WTC11 (cell line): ENCODE results near the gene GBP7. TPM values are rescaled to one million over a fixed set of nuclear protein-coding genes. Genes with fewer than 3 reads are reported as not detected.

Experiments used
- ATAC-seq: fragments of 200-7000 bp; cut with Tn5 transposase; 2 replicates; pipeline ENCODE4 v1.10.0; 2021; ENCODE audit warnings: mild to moderate bottlenecking, moderate library complexity
- CTCF ChIA-PET: fragments of 300-600 bp; sonication (Branson Sonifier 250); formaldehyde crosslinking; loops from one replicate; lab custom pipeline; 2021; ENCODE audit warnings: antibody characterized with exemption; lab: Charles Lee
- POLR2A ChIA-PET: fragments of 350-600 bp; sonication (Branson Sonifier 250); formaldehyde crosslinking; loops from one replicate; lab custom pipeline; 2021; ENCODE audit warnings: antibody characterized with exemption; lab: Charles Lee
- DNase-seq: peaks from one replicate; pipeline ENCODE4 v3.0.0; 2021; ENCODE audit warnings: low spot score
- H3K27ac Mint-ChIP-seq: 2 replicates; pipeline ENCODE4 v1.8.0; 2021; ENCODE audit warnings: mixed read lengths
- H3K27me3 Mint-ChIP-seq: 2 replicates; pipeline ENCODE4 v1.8.0; 2021; ENCODE audit warnings: low read depth, mild to moderate bottlenecking, moderate library complexity, mixed read lengths
- H3K36me3 Mint-ChIP-seq: 2 replicates; pipeline ENCODE4 v1.8.0; 2021; ENCODE audit warnings: mixed read lengths
- H3K4me1 Mint-ChIP-seq: 2 replicates; pipeline ENCODE4 v1.8.0; 2022; ENCODE audit warnings: mixed read lengths
- H3K4me3 Mint-ChIP-seq: 2 replicates; pipeline ENCODE4 v1.8.0; 2021; ENCODE audit warnings: mild to moderate bottlenecking, moderate library complexity, mixed read lengths
- H3K9me3 Mint-ChIP-seq: 2 replicates; pipeline ENCODE4 v1.8.0; 2021; ENCODE audit warnings: mixed read lengths
- ATF2 ChIP-seq: sonication (generic); formaldehyde crosslinking; IDR thresholded peaks from 2 replicates; pipeline ENCODE4 v1.8.1; 2022; ENCODE audit warnings: low read depth, missing genetic modification reagents, borderline replicate concordance
- CDX4 ChIP-seq: fragments of 250-450 bp; sonication (Bioruptor Pico); IDR thresholded peaks from 2 replicates; pipeline ENCODE4 v1.9.0; 2021; ENCODE audit warnings: moderate library complexity, mild to moderate bottlenecking, inconsistent platforms, borderline replicate concordance
- ETV6 ChIP-seq: sonication (generic); formaldehyde crosslinking; IDR thresholded peaks from 2 replicates; pipeline ENCODE4 v1.8.1; 2022; ENCODE audit warnings: mild to moderate bottlenecking, missing genetic modification reagents
- FOXJ3 ChIP-seq: sonication (generic); formaldehyde crosslinking; IDR thresholded peaks from 2 replicates; pipeline ENCODE4 v1.9.0; 2021; ENCODE audit warnings: missing genetic modification reagents, mild to moderate bottlenecking, borderline replicate concordance
- FOXP4 ChIP-seq: sonication (generic); formaldehyde crosslinking; IDR thresholded peaks from 2 replicates; pipeline ENCODE4 v1.8.0; 2022; ENCODE audit warnings: mild to moderate bottlenecking, missing genetic modification reagents
- HMGA2 ChIP-seq: fragments of 250-450 bp; sonication (Bioruptor Pico); IDR thresholded peaks from 2 replicates; pipeline ENCODE4 v1.4.0; 2021; ENCODE audit warnings: mild to moderate bottlenecking, moderate library complexity
- NR2C2 ChIP-seq: sonication (generic); formaldehyde crosslinking; IDR thresholded peaks from 2 replicates; pipeline ENCODE4 v1.8.0; 2022; ENCODE audit warnings: mild to moderate bottlenecking, missing genetic modification reagents
- SP1 ChIP-seq: sonication (generic); formaldehyde crosslinking; conservative IDR thresholded peaks from 2 replicates; pipeline ENCODE4 v1.8.1; 2022; ENCODE audit warnings: missing genetic modification reagents
- TEAD1 ChIP-seq: sonication (generic); formaldehyde crosslinking; IDR thresholded peaks from 2 replicates; pipeline ENCODE4 v1.8.0; 2022; ENCODE audit warnings: mild to moderate bottlenecking, missing genetic modification reagents
- TP53 ChIP-seq: sonication (generic); formaldehyde crosslinking; IDR thresholded peaks from 2 replicates; pipeline ENCODE4 v1.8.1; 2023; ENCODE audit warnings: mild to moderate bottlenecking, missing genetic modification reagents
- ZNF317 ChIP-seq: sonication (generic); formaldehyde crosslinking; IDR thresholded peaks from 2 replicates; pipeline ENCODE4 v1.8.1; 2023; ENCODE audit warnings: low read depth, mild to moderate bottlenecking, moderate library complexity, missing genetic modification reagents, borderline replicate concordance
- ZNF416 ChIP-seq: fragments of 250-450 bp; sonication (Bioruptor Pico); IDR thresholded peaks from 2 replicates; pipeline ENCODE4 v1.9.0; 2021; ENCODE audit warnings: mild to moderate bottlenecking, inconsistent platforms
- total RNA-seq: library from RNA; stranded (reverse); gene quantifications from 3 replicates; pipeline ENCODE4 v1.2.3, GENCODE V29; 2021
- TF ChIP-seq, protein P1 (sequence below): fragments of 250-450 bp; sonication (Bioruptor Pico); IDR thresholded peaks from 2 replicates; pipeline ENCODE4 v1.9.0; 2021; ENCODE audit warnings: mild to moderate bottlenecking, borderline replicate concordance
- TF ChIP-seq, protein P2 (sequence below): fragments of 250-450 bp; sonication (Bioruptor Pico); IDR thresholded peaks from 2 replicates; pipeline ENCODE4 v1.9.0; 2021; ENCODE audit warnings: mild to moderate bottlenecking
- TF ChIP-seq, protein P3 (sequence below): sonication (generic); formaldehyde crosslinking; IDR thresholded peaks from 2 replicates; pipeline ENCODE4 v1.8.1; 2023; ENCODE audit warnings: mild to moderate bottlenecking, missing genetic modification reagents, borderline replicate concordance
- TF ChIP-seq, protein P4 (sequence below): sonication (generic); formaldehyde crosslinking; conservative IDR thresholded peaks from 2 replicates; pipeline ENCODE4 v1.8.1; 2023; ENCODE audit warnings: mild to moderate bottlenecking, low read depth, missing genetic modification reagents, moderate library complexity
- TF ChIP-seq, protein P5 (sequence below): sonication (generic); formaldehyde crosslinking; IDR thresholded peaks from 2 replicates; pipeline ENCODE4 v1.8.1; 2023; ENCODE audit warnings: mild to moderate bottlenecking, moderate library complexity, missing genetic modification reagents
- TF ChIP-seq, protein P6 (sequence below): sonication (generic); formaldehyde crosslinking; IDR thresholded peaks from 2 replicates; pipeline ENCODE4 v1.8.0; 2022; ENCODE audit warnings: mild to moderate bottlenecking, missing genetic modification reagents

The GBP7 gene
- total RNA-seq, 1 experiment from 2014 or later = not detected

DNA sequence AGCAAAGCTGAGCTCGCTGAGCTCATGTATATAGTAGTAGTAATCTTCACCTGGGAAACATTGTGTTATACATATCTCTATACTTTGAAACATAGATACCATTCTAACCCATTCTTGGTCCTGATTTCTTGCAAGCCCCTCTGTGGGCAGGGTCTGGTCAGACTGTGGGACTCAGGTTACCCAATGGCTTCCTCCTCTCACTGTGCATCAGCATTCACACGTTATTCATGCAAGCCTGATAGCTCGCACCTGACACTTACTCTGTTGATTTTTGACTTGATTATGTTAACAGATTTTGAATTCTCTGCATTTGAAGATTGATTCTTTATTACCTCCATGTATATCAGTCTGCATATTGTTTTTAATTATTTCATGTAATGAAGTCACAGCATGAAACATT is 1.3 kb downstream of the GBP7 start:
- CTCF ChIA-PET = interaction anchor here (0.6 kb wide), 1 partner anchor 99 kb away, joined by 4 read pairs; no protein-coding TSS in a partner anchor
- no peak overlapping the region for H3K4me3 Mint-ChIP-seq
- H3K36me3 Mint-ChIP-seq = no peaks in the 10 kb centered on the region
- H3K4me1 Mint-ChIP-seq = no peaks in the 10 kb centered on the region
- DNase-seq (no peak), ATAC-seq (no peak)
- no peak overlapping the region for H3K27ac Mint-ChIP-seq
- H3K27me3 Mint-ChIP-seq = no peaks in the 10 kb centered on the region
- POLR2A ChIA-PET = no interaction called here
- no peaks in the 10 kb centered on the region for H3K9me3 Mint-ChIP-seq
- TF ChIP-seq ZNF317 (CRISPR knock-in tag) (no peak), FOXP4 (CRISPR knock-in tag) (no peak), NR2C2 (CRISPR knock-in tag) (no peak), CDX4 (CRISPR knock-in tag) (no peak), TP53 (CRISPR knock-in tag) (no peak), SP1 (CRISPR knock-in tag) (no peak), HMGA2 (no peak), ZNF416 (no peak), ETV6 (CRISPR knock-in tag) (no peak), TEAD1 (CRISPR knock-in tag) (no peak), ATF2 (CRISPR knock-in tag) (no peak), FOXJ3 (CRISPR knock-in tag) (no peak)
- TF ChIP-seq, protein P1, sequence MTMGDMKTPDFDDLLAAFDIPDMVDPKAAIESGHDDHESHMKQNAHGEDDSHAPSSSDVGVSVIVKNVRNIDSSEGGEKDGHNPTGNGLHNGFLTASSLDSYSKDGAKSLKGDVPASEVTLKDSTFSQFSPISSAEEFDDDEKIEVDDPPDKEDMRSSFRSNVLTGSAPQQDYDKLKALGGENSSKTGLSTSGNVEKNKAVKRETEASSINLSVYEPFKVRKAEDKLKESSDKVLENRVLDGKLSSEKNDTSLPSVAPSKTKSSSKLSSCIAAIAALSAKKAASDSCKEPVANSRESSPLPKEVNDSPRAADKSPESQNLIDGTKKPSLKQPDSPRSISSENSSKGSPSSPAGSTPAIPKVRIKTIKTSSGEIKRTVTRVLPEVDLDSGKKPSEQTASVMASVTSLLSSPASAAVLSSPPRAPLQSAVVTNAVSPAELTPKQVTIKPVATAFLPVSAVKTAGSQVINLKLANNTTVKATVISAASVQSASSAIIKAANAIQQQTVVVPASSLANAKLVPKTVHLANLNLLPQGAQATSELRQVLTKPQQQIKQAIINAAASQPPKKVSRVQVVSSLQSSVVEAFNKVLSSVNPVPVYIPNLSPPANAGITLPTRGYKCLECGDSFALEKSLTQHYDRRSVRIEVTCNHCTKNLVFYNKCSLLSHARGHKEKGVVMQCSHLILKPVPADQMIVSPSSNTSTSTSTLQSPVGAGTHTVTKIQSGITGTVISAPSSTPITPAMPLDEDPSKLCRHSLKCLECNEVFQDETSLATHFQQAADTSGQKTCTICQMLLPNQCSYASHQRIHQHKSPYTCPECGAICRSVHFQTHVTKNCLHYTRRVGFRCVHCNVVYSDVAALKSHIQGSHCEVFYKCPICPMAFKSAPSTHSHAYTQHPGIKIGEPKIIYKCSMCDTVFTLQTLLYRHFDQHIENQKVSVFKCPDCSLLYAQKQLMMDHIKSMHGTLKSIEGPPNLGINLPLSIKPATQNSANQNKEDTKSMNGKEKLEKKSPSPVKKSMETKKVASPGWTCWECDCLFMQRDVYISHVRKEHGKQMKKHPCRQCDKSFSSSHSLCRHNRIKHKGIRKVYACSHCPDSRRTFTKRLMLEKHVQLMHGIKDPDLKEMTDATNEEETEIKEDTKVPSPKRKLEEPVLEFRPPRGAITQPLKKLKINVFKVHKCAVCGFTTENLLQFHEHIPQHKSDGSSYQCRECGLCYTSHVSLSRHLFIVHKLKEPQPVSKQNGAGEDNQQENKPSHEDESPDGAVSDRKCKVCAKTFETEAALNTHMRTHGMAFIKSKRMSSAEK (CRISPR knock-in tag) = no peak
- TF ChIP-seq, protein P2, sequence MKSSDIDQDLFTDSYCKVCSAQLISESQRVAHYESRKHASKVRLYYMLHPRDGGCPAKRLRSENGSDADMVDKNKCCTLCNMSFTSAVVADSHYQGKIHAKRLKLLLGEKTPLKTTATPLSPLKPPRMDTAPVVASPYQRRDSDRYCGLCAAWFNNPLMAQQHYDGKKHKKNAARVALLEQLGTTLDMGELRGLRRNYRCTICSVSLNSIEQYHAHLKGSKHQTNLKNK = no peak
- TF ChIP-seq, protein P3, sequence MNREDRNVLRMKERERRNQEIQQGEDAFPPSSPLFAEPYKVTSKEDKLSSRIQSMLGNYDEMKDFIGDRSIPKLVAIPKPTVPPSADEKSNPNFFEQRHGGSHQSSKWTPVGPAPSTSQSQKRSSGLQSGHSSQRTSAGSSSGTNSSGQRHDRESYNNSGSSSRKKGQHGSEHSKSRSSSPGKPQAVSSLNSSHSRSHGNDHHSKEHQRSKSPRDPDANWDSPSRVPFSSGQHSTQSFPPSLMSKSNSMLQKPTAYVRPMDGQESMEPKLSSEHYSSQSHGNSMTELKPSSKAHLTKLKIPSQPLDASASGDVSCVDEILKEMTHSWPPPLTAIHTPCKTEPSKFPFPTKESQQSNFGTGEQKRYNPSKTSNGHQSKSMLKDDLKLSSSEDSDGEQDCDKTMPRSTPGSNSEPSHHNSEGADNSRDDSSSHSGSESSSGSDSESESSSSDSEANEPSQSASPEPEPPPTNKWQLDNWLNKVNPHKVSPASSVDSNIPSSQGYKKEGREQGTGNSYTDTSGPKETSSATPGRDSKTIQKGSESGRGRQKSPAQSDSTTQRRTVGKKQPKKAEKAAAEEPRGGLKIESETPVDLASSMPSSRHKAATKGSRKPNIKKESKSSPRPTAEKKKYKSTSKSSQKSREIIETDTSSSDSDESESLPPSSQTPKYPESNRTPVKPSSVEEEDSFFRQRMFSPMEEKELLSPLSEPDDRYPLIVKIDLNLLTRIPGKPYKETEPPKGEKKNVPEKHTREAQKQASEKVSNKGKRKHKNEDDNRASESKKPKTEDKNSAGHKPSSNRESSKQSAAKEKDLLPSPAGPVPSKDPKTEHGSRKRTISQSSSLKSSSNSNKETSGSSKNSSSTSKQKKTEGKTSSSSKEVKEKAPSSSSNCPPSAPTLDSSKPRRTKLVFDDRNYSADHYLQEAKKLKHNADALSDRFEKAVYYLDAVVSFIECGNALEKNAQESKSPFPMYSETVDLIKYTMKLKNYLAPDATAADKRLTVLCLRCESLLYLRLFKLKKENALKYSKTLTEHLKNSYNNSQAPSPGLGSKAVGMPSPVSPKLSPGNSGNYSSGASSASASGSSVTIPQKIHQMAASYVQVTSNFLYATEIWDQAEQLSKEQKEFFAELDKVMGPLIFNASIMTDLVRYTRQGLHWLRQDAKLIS (CRISPR knock-in tag) = no peak
- TF ChIP-seq, protein P4, sequence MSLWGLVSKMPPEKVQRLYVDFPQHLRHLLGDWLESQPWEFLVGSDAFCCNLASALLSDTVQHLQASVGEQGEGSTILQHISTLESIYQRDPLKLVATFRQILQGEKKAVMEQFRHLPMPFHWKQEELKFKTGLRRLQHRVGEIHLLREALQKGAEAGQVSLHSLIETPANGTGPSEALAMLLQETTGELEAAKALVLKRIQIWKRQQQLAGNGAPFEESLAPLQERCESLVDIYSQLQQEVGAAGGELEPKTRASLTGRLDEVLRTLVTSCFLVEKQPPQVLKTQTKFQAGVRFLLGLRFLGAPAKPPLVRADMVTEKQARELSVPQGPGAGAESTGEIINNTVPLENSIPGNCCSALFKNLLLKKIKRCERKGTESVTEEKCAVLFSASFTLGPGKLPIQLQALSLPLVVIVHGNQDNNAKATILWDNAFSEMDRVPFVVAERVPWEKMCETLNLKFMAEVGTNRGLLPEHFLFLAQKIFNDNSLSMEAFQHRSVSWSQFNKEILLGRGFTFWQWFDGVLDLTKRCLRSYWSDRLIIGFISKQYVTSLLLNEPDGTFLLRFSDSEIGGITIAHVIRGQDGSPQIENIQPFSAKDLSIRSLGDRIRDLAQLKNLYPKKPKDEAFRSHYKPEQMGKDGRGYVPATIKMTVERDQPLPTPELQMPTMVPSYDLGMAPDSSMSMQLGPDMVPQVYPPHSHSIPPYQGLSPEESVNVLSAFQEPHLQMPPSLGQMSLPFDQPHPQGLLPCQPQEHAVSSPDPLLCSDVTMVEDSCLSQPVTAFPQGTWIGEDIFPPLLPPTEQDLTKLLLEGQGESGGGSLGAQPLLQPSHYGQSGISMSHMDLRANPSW (CRISPR knock-in tag) = no peak
- TF ChIP-seq, protein P5, sequence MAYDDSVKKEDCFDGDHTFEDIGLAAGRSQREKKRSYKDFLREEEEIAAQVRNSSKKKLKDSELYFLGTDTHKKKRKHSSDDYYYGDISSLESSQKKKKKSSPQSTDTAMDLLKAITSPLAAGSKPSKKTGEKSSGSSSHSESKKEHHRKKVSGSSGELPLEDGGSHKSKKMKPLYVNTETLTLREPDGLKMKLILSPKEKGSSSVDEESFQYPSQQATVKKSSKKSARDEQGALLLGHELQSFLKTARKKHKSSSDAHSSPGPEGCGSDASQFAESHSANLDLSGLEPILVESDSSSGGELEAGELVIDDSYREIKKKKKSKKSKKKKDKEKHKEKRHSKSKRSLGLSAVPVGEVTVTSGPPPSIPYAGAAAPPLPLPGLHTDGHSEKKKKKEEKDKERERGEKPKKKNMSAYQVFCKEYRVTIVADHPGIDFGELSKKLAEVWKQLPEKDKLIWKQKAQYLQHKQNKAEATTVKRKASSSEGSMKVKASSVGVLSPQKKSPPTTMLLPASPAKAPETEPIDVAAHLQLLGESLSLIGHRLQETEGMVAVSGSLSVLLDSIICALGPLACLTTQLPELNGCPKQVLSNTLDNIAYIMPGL = no peak
- TF ChIP-seq, protein P6, sequence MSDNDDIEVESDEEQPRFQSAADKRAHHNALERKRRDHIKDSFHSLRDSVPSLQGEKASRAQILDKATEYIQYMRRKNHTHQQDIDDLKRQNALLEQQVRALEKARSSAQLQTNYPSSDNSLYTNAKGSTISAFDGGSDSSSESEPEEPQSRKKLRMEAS (CRISPR knock-in tag) = no peak
